ENCODE results near the gene RPS6KA2.
"Not testable (repeated sequence)": the region's sequence is repeated elsewhere in the genome, so short reads cannot be mapped to it uniquely, and the experiment has no call there.

RPS6KA2 gene

DNA sequence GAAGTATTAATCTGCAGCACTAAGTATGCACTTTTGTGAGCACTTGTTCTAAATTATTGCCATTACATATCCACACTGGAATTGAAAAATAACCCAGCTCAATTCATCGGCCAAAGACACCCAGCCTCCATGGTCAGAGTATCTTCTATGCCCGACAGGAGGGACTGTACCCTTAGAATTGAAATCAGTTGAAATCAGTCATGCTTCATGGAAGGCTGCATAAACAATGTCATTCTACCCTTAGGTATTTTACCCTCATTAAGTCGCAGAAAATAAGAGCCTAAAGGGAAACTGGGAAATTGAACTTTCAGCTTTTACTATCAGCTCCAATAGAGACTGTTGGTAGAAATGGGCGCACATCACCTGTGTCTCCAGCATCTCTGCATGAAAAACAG lies 37.7 kb downstream of the RPS6KA2 start:
- DNase-seq = no peak

DNA sequence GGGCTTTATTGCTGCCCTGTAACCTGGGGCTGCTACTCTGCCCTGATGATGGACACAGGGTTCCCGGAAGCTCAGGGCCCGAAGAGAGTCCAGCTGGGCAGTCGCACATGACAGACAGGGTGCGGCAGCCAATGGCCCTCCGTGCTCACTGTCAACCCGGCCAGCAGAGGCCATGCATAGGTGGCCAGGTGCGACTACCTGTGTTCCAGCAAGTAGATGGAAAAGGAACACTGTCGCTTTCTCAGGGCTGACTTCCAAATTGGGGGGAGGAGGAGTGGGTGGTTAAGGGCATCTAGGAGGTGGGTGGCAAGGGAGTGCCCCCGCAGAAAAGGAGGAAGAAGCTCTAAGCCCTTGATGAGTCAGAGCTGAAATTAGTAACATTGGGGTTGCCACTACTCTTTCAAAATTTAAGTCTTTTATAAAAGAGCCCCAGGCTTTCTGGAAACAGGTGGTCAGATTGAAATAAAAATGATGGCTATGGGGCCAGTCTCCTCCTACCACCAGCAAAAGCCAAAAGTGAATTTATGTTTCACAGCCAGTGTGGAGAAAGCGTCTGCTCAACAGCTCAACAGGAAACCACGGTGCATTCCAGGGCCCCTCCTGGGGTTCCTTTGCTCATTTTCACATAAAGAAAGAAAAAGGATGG lies 38.2 kb downstream of the RPS6KA2 start:
- DNase-seq = no peak

DNA sequence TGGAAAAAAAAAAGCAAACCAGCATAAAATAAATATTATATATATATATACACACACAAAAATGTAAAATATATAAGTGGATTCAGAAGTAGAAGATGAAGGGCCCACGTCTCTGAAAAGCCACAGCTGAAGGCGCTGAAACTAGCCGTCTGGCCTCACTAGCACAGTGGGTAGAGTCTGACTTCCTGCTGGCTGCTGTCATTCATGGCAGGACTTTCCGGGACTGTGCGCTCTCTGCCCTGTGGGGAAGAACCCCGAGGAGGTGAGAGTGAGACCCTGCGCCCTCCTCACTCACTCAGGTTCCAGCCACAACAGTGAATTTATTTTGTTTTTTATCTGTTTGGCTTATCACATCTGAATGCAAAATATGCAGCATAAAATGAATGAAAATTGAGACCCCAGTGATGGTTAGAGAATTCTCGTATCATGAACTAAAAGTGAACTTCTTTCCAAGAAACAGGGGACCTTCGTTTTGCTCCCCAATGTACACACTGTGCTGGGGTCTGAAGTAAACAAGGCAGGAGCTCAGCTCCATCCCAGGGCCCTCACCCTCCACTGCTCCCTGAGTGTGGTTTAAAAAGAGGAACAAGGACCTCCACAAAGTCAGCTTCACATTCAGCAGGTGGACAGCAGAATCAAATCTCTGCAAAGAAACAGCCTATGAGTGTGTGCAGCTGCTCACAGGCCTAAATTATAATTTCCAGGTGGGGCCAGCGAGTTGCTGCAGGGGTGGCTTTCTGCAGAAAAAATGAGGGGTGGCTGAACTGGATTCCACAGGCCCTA lies 39.2 kb downstream of the RPS6KA2 start:
- no peak for DNase-seq

DNA sequence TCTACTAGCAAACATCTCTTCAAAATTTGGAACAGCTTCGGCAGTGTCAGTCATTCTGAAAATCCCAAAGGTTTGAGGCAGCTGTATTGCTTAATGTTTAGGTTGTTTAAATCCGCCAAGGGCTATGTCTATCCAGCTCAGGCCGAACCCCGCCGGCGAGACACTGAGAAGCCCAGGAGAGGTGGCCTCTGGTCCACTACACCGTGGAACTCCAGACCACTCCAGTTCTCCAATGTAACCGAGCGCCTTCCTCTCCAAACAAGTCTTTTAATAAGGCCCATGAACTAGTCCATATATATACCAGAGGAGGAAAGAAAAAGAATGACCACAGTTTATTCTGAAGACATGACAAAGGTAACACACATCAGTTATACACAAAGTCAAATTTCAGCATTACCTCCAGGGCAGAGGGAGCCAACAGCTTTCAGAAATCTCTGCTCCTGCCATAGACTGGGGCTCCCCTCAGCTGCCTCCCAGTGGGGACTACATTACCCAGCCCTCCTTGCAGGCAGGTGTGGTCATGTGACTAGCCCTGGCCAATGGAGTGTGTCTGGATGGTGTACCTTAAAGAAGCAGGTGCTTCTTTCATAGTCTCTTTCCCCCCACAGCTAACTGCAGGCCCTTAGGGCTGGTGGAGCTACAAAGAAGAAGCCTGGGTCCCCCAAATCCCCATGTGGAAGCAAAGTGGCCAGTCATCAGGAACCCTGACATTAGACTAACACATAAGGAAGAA lies 40.5 kb downstream of the RPS6KA2 start, which contains the start of gene RAMACL:
Gene RAMACL (minus strand): TSS at position 255 of the 733 bp plus-strand sequence. CDS start 201 bp downstream, at position 54.
- no peak for DNase-seq

DNA sequence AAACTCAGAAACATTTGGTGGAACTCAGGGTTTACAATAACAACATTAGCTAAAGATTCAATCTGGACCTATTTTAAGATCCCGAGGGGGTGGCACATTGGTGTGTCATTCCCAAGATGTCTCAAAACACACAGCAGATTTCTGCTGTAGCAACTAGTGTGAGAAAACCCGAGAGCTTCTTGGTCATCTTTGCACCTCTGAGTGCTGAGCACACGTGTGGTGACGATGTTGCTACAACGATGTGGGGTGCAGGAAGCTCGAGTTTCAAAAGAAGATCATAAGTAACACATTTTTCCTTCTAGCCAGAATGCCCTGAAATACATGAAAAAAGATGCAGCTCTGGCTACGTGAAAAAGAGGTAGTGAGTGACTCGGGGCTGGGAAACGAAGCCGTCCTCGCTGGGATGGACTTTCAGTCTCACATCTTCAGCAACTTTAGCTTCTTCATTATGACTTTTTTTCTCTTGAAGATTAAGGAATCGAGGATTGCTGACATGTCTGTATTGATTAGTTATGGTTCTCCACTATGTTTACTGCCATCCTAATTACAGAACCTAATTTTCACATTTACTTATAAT lies 42.1 kb downstream of the RPS6KA2 start:
- no peak for DNase-seq

DNA sequence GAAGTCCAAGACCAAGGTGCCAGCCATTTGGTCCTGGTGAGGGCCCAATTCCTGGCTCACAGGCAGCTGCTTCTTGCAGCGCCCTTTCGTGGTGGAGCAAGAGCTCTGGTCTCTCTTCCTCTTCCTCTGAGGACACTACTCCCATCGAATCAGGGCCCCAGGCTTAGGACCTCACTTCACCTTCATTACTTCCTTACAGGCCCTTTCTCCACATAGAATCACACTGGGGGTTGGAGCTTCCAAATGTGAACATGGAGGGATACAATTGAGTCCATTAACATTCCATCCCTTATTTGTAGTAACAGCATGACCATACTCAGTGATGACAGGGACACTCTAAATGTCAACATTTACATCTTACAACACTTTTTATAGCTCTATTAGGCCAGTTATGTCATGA lies 42.9 kb downstream of the RPS6KA2 start:
- no peak for DNase-seq

DNA sequence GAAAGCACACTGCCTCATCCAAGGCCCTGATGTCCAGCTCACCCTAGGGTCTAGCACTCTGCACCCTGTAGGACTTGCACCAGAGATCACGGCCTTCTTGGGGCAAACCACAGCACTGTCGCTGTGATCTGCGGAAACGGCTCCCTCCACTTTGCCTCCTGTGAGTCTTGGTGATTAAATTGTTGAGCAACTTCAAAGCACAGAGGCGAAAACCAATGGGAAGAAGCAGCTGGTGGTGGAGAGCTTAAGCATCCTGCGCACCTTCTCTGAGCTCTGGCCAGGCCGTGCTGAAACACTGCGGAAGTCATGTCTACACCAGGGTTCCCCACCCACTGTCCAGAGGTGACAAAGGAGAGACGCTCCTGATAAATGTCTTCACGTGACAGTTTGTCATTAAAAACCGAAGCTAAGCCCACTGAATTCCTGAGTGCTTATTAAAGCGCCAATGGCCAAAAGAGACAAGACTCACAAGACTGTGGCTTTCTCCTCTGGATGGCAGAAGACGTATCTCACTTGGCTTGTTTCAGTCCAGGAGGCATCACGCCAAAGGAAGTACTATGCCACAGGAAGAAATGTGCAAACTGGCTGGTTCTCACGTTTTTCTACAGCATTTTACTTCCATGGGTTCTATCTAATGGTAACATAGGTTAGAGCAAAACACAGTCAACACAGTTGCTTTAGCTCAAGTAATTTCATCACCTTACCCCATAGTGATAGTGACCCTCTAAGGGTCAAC lies 43.7 kb downstream of the RPS6KA2 start:
- no peak for DNase-seq

DNA sequence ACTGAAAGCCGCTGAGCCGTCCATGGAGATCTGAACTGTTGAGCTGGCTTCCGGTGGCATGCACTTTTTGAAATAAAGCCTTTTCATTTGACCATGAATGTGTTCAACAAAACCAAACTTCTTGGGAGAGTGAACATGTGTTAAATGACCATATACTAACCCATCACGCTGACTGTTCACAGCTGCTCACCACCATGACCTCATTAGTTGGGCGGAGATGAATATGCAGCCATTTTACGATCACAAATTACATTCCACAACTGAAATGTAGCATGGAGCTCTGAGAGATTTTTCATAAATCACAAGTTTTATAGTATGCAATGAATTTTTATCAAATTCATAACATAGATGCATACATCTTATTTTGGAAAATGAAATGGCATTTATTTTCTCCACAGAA lies 44.8 kb downstream of the RPS6KA2 start:
- DNase-seq = no peak

DNA sequence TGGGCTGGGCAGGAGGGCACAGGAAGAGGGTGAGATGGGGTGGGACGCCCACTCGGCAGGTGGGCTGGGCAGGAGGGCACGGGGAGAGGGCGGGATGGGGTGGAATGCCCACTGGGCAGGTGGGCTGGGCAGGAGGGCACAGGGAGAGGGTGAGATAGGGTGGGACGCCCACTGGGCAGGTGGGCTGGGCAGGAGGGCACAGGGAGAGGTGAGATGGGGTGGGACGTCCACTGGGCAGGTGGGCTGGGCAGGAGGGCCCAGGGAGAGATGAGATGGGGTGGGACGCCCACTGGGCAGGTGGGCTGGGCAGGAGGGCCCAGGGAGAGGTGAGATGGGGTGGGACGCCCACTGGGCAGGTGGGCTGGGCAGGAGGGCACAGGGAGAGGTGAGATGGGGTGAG lies 45.2 kb downstream of the RPS6KA2 start:
- DNase-seq = not testable (repeated sequence)

DNA sequence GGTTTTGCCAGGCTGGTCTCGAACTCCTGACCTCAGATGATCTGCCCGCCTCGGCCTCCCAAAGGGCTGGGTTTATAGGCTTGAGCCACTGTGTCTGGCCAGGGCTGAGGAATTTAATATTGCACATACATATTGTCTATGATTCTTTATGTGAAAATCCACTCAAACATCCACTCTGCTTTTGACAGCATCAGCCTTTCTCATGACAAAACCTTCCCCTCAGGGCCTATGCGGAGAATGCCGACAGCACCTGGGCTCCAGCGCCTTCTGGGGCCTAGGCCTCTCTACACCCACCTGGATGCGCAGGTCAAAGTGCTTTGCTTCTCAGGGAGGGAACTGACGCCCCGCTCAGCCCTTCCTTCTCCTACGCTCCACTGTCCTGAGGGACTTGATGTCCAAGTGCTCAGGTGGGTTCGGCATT lies 46.0 kb downstream of the RPS6KA2 start:
- DNase-seq = no peak

DNA sequence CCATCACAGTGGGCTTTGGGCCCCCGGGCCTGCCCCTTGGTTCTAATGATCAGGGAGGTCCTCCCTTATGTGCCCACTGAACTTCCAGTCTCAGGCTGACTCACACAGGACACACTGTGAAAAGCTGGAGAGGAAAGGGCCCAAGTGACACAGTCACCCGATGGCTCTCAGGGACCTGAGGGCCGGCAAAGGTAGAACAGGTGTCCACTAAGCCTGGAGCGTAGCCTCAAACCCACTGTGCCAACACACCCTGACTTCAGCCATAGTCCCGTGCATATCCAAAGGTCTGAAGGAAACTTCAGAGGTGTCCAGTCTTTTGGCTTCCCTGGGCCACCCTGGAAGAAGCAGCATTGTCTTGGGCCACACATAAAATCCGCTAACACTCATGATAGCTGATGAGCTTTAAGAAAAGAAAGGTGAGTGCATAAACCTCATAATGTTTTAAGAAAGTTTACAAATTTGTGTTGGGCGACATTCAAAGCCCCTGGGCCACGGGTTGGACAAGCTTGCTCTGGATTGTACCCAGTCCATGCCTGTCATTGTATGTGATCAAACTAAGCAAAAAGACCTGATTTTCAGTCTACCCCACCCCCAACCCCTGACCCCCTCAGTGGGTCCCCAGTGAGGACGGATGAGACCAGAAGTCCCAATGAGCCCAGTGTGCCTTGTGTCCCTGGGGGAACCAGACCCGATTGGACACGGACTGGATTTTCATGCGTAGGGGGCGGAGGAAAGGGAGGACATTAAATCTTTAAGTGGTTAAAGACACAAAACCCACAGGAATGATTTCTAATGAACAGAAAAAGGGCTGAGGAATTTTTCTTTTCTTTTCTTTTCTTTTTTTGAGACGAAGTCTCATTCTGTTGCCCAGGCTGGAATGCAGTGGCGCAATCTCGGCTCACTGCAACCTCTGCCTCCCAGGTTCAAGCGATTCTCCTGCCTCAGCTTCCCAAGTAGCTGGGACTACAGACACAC lies 46.7 kb downstream of the RPS6KA2 start:
- DNase-seq = no peak

DNA sequence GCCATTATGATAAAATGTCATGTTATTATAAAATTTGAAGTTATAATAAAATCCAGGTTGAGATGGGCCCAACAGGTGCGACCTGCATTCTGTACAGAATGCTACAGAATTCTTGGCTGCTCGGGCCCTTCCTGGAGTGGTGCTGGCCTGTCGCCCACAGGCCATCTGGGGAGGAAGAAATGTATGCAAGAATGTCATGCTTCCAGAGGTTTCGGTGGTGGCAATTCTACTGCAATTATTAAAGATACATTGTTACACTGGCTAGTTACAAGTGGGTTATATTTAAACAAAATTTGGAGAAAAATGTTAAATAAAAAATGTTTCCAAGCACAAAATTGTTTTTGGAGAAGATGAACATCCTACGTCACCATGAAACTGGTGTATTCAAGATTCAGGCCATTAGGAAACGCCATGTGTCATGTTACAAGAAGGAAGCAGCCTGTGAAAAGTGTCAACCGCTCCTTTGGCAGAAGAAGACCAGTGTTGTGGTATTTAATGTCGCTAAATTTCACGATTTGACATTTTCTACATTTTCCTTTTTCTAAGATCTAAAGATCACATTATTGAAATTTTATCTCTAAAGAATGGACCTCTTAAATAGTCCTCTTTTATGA lies 47.7 kb downstream of the RPS6KA2 start:
- DNase-seq = no peak

DNA sequence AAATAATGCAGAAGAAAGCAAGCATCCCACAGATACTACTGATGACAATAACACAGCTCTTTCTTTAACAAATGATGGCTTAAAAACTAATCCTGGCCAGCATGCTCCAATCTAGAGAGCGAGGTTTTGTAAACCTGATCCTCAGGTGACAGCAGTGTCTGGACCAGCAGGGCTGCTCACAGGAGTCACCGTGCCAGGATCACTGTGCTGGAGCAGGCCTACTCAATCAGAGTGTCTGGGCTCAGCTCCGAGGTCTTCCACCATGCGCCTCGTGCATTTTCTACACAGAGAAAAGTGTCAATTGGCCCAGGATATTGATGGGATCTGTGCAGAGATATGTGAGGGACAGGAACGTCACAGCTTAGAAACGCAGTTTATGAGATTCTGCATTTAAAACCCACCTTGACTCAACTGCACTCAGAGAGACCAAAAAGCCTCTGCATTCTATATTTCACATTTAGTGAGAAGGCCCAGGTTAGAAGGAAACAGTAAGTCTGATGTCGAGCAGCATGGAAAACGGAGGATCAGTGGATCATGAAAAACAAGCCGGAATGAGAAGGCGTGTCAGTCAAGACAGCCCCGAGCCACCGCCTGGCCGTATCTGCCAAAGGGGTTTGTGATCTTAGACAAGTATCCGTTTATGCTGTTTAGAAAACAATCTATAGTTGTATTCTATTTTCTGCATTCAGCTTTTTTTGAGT lies 48.4 kb downstream of the RPS6KA2 start:
- DNase-seq = no peak

DNA sequence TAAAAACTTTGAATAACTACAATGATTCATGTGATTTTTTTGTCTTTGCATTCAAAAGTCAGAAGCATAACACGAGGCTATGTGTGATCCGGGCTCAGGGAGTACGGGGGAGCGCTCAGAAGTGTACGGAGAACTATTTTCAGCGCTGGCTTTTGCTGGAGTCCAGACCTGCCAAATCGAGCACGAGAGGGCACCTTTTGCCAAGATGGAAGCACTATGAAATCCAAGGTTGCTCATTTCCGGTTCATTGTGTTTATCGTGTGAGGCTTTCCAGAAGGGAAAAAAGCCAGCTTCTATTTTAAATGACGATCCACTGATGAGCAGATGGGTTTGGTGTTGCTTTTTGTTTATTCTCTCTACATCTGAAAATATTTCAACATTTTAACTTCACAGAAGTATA lies 51.8 kb downstream of the RPS6KA2 start:
- DNase-seq = no peak

DNA sequence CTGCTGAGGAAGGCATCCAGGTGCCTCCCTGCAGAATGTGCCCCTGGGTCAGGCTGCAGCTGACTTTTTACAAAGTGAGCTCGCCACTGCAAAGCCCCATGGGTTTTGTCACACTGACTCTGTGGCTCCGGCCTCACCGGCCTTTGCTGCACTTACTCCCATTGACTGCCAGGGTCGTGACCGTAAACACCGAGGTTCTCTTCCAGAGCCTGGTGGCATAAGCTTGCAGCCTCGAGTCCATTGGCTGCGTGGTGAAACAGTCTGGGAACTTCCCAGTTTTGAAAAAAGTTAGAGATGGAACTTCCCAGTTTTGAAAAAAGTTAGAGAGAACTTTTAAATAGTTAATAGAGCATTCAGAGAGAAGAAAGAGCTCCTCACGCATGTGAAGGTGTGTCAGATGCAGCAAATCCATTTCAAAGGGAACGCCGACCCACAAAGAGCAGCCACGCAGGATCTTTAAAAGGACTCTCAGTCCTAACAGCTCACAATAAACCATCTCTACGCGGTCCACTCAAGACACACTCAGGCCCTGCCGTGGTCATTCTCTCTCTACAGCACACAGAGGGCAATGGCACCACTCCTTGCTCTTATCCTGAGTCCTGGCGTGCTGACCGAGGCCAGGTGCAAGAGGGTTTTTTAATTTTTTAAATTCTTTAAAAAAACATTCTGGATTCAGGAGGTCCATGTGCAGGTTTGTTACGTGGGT lies 53.4 kb downstream of the RPS6KA2 start:
- no peak for DNase-seq

DNA sequence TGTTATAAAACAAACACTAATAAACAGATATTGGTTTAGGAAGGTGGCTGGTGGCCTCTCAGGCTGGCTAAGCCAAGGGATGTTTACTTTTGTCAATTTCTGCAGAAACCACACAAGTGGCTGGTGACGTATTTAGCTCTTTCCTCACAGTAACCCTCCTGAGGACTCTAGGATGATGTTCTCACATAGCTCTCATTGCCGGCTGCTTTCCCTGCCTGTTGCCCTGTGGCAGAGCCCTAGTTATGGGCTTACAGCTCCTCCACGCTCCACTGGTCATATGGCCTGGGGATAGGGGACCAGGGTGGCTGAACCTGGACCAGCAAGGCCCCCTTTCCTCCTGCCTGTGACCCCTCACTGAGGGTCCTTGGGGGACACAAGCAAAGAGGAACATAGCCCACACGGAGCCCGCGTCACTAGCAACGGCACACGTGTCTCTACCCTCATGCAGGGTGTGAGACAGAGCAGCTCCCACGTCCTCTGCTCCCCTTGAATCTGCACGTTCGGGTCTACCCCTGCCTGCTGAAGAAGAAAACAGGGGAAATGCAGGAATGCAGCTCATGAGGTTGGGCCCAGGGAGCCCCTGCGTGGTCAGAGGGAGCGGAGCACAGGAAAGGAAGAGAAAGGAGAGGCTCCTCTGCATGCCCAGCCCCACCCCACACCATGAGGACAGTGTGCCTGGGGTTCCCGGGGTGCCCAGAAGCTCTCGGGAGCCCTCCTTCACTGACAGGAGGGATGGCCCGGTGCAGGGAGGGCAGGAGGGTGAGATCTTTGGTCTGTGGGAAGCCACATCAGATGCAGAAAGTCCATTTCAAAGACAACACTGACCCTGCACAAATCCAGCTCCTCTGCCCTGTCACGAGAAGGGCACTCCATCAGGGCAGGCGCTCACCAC lies 54.4 kb downstream of the RPS6KA2 start:
- no peak for DNase-seq

DNA sequence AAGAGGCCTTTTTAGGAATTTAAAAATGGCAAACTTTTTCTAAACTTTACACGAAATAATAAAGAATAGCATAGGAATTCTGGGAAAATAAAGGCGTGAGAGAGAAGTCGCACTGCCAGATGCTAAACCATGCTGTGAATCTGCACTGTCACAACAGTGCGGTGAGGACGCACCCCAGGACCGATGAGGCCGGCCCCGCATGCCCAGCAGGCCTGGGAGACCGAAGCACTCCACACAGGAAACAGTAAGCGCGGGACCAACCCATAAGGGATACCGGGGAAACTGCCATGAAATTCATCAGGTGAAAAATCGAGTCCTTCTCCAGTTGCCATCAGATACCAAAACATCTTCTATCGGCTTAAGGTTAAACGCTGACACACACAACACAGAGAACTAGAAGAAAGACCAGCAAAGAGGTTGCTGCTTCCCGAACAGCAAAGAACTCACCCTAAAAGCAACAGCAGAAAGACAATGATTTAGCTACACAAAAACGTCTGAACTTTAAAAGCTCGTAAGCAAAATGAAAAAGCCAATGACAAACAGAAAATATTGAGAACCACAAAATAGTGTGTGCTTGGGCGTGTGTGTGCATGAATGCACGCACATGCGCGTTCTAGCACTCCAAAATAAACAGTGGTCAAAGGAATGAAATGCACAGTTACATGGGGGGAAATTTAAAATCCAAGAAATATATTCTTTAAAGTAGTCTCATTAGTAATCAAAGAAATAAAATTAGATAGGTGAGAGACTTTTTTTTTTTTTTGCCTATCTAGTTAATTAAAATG lies 55.9 kb downstream of the RPS6KA2 start:
- DNase-seq = no peak

DNA sequence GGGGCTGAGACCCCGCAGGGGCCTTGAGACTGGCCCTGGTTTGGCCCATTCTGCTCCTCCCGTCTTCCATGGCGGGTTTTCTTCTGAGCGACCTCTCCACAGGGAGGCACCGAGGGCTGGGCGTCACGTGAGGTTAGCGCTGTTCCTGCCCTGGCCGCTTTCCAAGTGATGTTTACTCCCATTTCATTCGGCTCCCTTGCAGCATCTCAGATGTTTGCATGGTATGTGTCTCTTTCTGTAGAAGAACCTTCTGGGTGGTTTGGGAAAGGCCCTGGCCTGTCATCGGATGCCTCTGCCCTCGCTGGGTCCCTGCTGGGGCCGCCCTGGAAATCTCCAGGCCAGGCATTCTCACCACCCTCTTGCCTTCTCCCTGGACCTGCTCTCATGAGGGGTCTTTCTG lies 57.8 kb downstream of the RPS6KA2 start:
- no peak for DNase-seq
